Esophagus muscularis mucosa (tissue), 4 donors: Measurements from ENCODE around the gene B4GALT5.

Source experiments
- CTCF ChIP-seq, 3 experiments: fragments of 200-600 bp in 2 of 3; fragments of 450-650 bp in 1 of 3; sonication (generic) in 2 of 3; IDR thresholded peaks; one replicate each; pipeline ENCODE4 v1.5.1; 2017 to 2019; ENCODE audit warnings: antibody characterized with exemption in 3 of 3, mild to moderate bottlenecking in 2 of 3, moderate library complexity in 1 of 3
- EP300 ChIP-seq: sonication (generic); formaldehyde crosslinking; IDR thresholded peaks from one replicate; pipeline ENCODE4 v1.6.1; 2017; ENCODE audit warnings: antibody characterized with exemption
- POLR2A ChIP-seq: fragments of 450-650 bp; IDR thresholded peaks from one replicate; pipeline ENCODE4 v1.6.1; 2017; ENCODE audit warnings: antibody characterized with exemption, moderate library complexity, mild to moderate bottlenecking, low read depth
- POLR2AphosphoS5 ChIP-seq, 2 donors: sonication (generic); formaldehyde crosslinking; IDR thresholded peaks; one replicate each; pipeline ENCODE4 v1.6.1; 2017; ENCODE audit warnings: antibody characterized with exemption in 2 of 2

- TF ChIP-seq CTCF (IDR thresholded peaks at IDR 0.05) (no peak), POLR2A (no peak), EP300 (no peak), POLR2AphosphoS5 (IDR thresholded peaks at IDR 0.05) (no peak)
Measured at GRCh38 chr20:49669601-49670189, 44.0 kb downstream of the B4GALT5 start.
